Liver (tissue), 9 donors: ENCODE results near the gene EMILIN3. TPM values are rescaled to one million over a fixed set of nuclear protein-coding genes. Genes with fewer than 3 reads are reported as not detected.

Experiments used
- DNase-seq: peaks from one replicate; pipeline ENCODE4 v3.0.0-alpha.2; 2017; ENCODE audit warnings: low spot score
- H3K27ac ChIP-seq, 2 donors: one replicate each; pipeline ENCODE4 v1.7.0; 2013; ENCODE audit warnings: inconsistent platforms in 2 of 2, low read length in 2 of 2, control low read depth in 1 of 2, low read depth in 1 of 2, mild to moderate bottlenecking in 1 of 2
- H3K27me3 ChIP-seq, 4 donors: one replicate each; pipeline versions ENCODE4 v1.6.1 to v1.7.0; 2013; ENCODE audit warnings: low read length in 3 of 4, inconsistent platforms in 1 of 4, mild to moderate bottlenecking in 1 of 4, moderate library complexity in 1 of 4; ENCODE audit not compliant: control insufficient read depth in 4 of 4, insufficient read depth in 4 of 4
- H3K36me3 ChIP-seq, 4 donors: one replicate each; pipeline versions ENCODE4 v1.6.1 to v1.7.0; 2013; ENCODE audit warnings: low read length in 3 of 4, mild to moderate bottlenecking in 3 of 4, low read depth in 1 of 4, moderate library complexity in 1 of 4; ENCODE audit not compliant: control insufficient read depth in 4 of 4, insufficient read depth in 3 of 4
- H3K4me1 ChIP-seq, 4 donors: one replicate each; pipeline versions ENCODE4 v1.6.1 to v1.7.0; 2013; ENCODE audit warnings: low read length in 3 of 4, mild to moderate bottlenecking in 3 of 4, moderate library complexity in 1 of 4; ENCODE audit not compliant: control insufficient read depth in 4 of 4, insufficient read depth in 4 of 4
- H3K4me3 ChIP-seq, 3 donors: one replicate each; pipeline versions ENCODE4 v1.6.1 to v1.7.0; 2013; ENCODE audit warnings: low read length in 3 of 3, control low read depth in 1 of 3, low read depth in 1 of 3, mild to moderate bottlenecking in 1 of 3
- H3K9ac ChIP-seq, 2 donors: one replicate each; pipeline ENCODE4 v1.7.0; 2013; ENCODE audit warnings: low read length in 2 of 2, mild to moderate bottlenecking in 2 of 2, moderate library complexity in 2 of 2, control low read depth in 1 of 2, low read depth in 1 of 2
- H3K9me3 ChIP-seq, 4 donors: one replicate each; pipeline versions ENCODE4 v1.6.1 to v1.7.0; 2013; ENCODE audit warnings: low read length in 3 of 4; ENCODE audit not compliant: control insufficient read depth in 4 of 4
- CTCF ChIP-seq: fragments of 150-350 bp; IDR thresholded peaks from 2 replicates; pipeline ENCODE4 v1.5.1; 2017; ENCODE audit warnings: improper control_type of control experiment, low read depth, low read length; ENCODE audit not compliant: missing input control
- EGR1 ChIP-seq, 2 donors: IDR thresholded peaks; 2 replicates each; pipeline ENCODE4 v1.6.1; 2016 to 2018; ENCODE audit warnings: antibody characterized with exemption in 2 of 2, low read depth in 2 of 2
- FOXA1 ChIP-seq: IDR thresholded peaks from 2 replicates; pipeline ENCODE4 v1.6.1; 2016; ENCODE audit warnings: antibody characterized with exemption
- FOXA2 ChIP-seq: IDR thresholded peaks from 2 replicates; pipeline ENCODE4 v1.6.1; 2016; ENCODE audit warnings: antibody characterized with exemption
- GABPA ChIP-seq, 2 donors: IDR thresholded peaks in 1 of 2; conservative IDR thresholded peaks in 1 of 2; 2 replicates each; pipeline ENCODE4 v1.6.1; 2016; ENCODE audit warnings: antibody characterized with exemption in 2 of 2, mild to moderate bottlenecking in 1 of 2, moderate library complexity in 1 of 2
- HNF4A ChIP-seq, 2 donors: conservative IDR thresholded peaks; 2 replicates each; pipeline ENCODE4 v1.6.1; 2016; ENCODE audit warnings: antibody characterized with exemption in 2 of 2, mild to moderate bottlenecking in 2 of 2
- HNF4G ChIP-seq: IDR thresholded peaks from 2 replicates; pipeline ENCODE4 v1.6.1; 2016; ENCODE audit warnings: antibody characterized with exemption
- JUND ChIP-seq, 2 donors: IDR thresholded peaks; 2 replicates each; pipeline ENCODE4 v1.6.1; 2016; ENCODE audit warnings: antibody characterized with exemption in 2 of 2
- NR2F2 ChIP-seq: IDR thresholded peaks from 2 replicates; pipeline ENCODE4 v1.6.1; 2016; ENCODE audit warnings: antibody characterized with exemption
- RAD21 ChIP-seq, 2 donors: IDR thresholded peaks; 2 replicates each; pipeline ENCODE4 v1.6.1; 2016; ENCODE audit warnings: antibody characterized with exemption in 2 of 2, mild to moderate bottlenecking in 2 of 2
- RXRA ChIP-seq, 2 donors: IDR thresholded peaks; 2 replicates each; pipeline ENCODE4 v1.6.1; 2017 to 2018; ENCODE audit warnings: antibody characterized with exemption in 2 of 2, mild to moderate bottlenecking in 1 of 2
- SP1 ChIP-seq: IDR thresholded peaks from 2 replicates; pipeline ENCODE4 v1.6.1; 2018; ENCODE audit warnings: antibody characterized with exemption, mild to moderate bottlenecking
- TAF1 ChIP-seq: conservative IDR thresholded peaks from 2 replicates; pipeline ENCODE4 v1.6.1; 2016; ENCODE audit warnings: antibody characterized with exemption, mild to moderate bottlenecking
- YY1 ChIP-seq: IDR thresholded peaks from 2 replicates; pipeline ENCODE4 v1.6.1; 2016; ENCODE audit warnings: antibody characterized with exemption, mild to moderate bottlenecking
- ZBTB33 ChIP-seq: IDR thresholded peaks from 2 replicates; pipeline ENCODE4 v1.6.1; 2016; ENCODE audit warnings: antibody characterized with exemption
- WGBS: extraction: QIAGEN DNeasy Blood & Tissue Kit; methylation state at CpG from one replicate; pipeline ENCODE4 v1.1.7; 2013; 5-methylcytosine and 5-hydroxymethylcytosine counted together
- polyA plus RNA-seq, 2 donors: library from polyadenylated mRNA; stranded (reverse) in 1 of 2; unstranded in 1 of 2; fragments of 200-250 nt in 1 of 2; fragments of >200 nt in 1 of 2; fragmentation: Nextera tagmentation in 1 of 2; extraction: Ambion mirVana in 1 of 2; gene quantifications; one replicate each; pipeline versions ENCODE4 v1.2.1 to v1.2.3, GENCODE V29; 2013 to 2015
- total RNA-seq, 2 donors: library from RNA; depleted of rRNA; stranded (reverse); fragments of >200 nt; gene quantifications; one replicate each; pipeline ENCODE4 v1.2.3, GENCODE V29; 2014
- TF ChIP-seq, protein P1 (sequence below): IDR thresholded peaks from 2 replicates; pipeline ENCODE4 v1.6.1; 2016; ENCODE audit warnings: antibody characterized with exemption
- TF ChIP-seq, protein P2 (sequence below): IDR thresholded peaks from 2 replicates; pipeline ENCODE4 v1.6.1; 2016; ENCODE audit warnings: antibody characterized with exemption
- TF ChIP-seq, protein P3 (sequence below): IDR thresholded peaks from 2 replicates; pipeline ENCODE4 v1.6.1; 2016; ENCODE audit warnings: antibody characterized with exemption, mild to moderate bottlenecking
- donor health status: healthy.
- donor health status: healthy.
- donor health status: healthy.
- donor health status: healthy.
- donor health status: healthy.

The EMILIN3 gene, protein sequence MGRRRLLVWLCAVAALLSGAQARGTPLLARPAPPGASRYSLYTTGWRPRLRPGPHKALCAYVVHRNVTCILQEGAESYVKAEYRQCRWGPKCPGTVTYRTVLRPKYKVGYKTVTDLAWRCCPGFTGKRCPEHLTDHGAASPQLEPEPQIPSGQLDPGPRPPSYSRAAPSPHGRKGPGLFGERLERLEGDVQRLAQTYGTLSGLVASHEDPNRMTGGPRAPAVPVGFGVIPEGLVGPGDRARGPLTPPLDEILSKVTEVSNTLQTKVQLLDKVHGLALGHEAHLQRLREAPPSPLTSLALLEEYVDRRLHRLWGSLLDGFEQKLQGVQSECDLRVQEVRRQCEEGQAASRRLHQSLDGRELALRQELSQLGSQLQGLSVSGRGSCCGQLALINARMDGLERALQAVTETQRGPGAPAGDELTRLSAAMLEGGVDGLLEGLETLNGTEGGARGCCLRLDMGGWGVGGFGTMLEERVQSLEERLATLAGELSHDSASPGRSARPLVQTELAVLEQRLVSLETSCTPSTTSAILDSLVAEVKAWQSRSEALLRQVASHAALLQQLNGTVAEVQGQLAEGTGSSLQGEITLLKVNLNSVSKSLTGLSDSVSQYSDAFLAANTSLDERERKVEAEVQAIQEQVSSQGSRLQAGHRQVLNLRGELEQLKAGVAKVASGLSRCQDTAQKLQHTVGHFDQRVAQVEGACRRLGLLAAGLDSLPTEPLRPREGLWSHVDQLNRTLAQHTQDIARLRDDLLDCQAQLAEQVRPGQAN
- under 1 TPM in 1 of 2 donors, not detected in 1; 0.17 TPM for total RNA-seq
- polyA plus RNA-seq = under 1 TPM; 0.05 to 0.79 TPM

DNA sequence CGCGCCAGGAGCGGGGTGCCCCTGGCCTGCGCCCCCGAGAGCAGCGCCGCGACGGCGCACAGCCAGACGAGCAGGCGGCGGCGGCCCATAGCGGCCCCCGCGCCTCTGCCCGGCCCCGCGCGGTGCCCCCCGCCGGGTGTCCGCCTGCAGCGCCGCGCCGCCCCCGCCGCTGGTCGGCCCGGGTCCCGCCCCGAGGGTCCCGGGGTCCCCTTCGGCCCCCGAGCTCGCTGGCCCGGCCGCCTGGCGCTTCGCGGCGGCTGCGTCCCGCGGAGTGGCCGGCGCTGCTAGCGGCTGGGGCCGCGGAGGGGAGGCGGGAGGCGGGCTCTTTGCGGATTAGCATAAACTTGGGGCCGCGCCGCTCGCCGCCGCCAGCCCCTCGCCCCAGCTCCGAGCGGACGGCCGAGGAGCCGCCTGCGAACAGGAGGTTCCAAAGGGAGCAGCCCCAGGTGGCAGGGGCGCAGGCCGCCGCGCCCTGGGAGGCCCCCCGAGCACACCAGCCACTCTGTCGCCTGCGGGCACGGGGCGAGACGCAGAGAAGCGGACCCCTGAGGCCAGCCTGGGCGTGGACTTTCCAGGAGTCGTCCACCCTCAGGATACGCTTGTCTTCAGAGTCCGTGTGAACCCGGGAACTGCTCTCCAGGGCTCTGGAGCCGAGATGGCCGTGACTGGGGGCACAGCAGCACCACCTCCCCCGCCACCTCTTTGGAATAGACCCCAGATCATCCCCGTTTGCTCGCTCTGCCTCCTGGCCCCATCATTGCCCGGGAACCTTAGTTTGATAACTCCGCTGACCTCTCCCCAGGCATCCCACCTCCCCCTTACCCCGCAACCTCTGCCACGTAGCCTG, at the start of gene EMILIN3:
EMILIN3 (minus strand) TSS at position 273 of the 847 bp plus-strand sequence; CDS start at position 89, 184 bp downstream.
- H3K9ac ChIP-seq = no peak within 1 kb of the TSS
- no peaks in the 10 kb centered on the region for H3K36me3 ChIP-seq
- no peaks in the 10 kb centered on the region for H3K9me3 ChIP-seq
- WGBS = 6% methylated on average over 93 of the region's 93 CpGs
- H3K4me3 ChIP-seq = peak within 1 kb of the TSS in 1 of 3 donors; percentile 40
- no peak within 1 kb of the TSS for H3K27ac ChIP-seq
- H3K27me3 ChIP-seq = peaks cover 0 to 18% (median 6%) of the 10 kb centered on the region in 4 donors
- H3K4me1 ChIP-seq = peaks cover 0 to 12% (median 7%) of the 10 kb centered on the region in 4 donors
- no peak for DNase-seq
- no peak for TF ChIP-seq HNF4A (conservative IDR thresholded peaks at IDR 0.05)
- TF ChIP-seq, protein P1, sequence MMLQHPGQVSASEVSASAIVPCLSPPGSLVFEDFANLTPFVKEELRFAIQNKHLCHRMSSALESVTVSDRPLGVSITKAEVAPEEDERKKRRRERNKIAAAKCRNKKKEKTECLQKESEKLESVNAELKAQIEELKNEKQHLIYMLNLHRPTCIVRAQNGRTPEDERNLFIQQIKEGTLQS = no peak
- TF ChIP-seq FOXA1 = no peak
- TF ChIP-seq ZBTB33 = no peak
- no peak for TF ChIP-seq RAD21 (IDR thresholded peaks at IDR 0.05)
- TF ChIP-seq HNF4G = no peak
- no peak for TF ChIP-seq CTCF
- TF ChIP-seq RXRA (IDR thresholded peaks at IDR 0.05) = no peak
- no peak for TF ChIP-seq FOXA2
- TF ChIP-seq GABPA (IDR thresholded peaks at IDR 0.05 in 1 of 2, conservative IDR thresholded peaks at IDR 0.05 in 1 of 2) = no peak
- TF ChIP-seq, protein P2, sequence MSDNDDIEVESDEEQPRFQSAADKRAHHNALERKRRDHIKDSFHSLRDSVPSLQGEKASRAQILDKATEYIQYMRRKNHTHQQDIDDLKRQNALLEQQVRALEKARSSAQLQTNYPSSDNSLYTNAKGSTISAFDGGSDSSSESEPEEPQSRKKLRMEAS = no peak
- TF ChIP-seq TAF1 = no peak
- TF ChIP-seq SP1 = no peak
- TF ChIP-seq JUND (IDR thresholded peaks at IDR 0.05) = no peak
- no peak for TF ChIP-seq YY1
- no peak for TF ChIP-seq EGR1 (IDR thresholded peaks at IDR 0.05; ENCODE audit: low read depth in 2 of 2)
- TF ChIP-seq, protein P3, sequence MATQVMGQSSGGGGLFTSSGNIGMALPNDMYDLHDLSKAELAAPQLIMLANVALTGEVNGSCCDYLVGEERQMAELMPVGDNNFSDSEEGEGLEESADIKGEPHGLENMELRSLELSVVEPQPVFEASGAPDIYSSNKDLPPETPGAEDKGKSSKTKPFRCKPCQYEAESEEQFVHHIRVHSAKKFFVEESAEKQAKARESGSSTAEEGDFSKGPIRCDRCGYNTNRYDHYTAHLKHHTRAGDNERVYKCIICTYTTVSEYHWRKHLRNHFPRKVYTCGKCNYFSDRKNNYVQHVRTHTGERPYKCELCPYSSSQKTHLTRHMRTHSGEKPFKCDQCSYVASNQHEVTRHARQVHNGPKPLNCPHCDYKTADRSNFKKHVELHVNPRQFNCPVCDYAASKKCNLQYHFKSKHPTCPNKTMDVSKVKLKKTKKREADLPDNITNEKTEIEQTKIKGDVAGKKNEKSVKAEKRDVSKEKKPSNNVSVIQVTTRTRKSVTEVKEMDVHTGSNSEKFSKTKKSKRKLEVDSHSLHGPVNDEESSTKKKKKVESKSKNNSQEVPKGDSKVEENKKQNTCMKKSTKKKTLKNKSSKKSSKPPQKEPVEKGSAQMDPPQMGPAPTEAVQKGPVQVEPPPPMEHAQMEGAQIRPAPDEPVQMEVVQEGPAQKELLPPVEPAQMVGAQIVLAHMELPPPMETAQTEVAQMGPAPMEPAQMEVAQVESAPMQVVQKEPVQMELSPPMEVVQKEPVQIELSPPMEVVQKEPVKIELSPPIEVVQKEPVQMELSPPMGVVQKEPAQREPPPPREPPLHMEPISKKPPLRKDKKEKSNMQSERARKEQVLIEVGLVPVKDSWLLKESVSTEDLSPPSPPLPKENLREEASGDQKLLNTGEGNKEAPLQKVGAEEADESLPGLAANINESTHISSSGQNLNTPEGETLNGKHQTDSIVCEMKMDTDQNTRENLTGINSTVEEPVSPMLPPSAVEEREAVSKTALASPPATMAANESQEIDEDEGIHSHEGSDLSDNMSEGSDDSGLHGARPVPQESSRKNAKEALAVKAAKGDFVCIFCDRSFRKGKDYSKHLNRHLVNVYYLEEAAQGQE = no peak
- TF ChIP-seq NR2F2 = no peak
